LNCaP clone FGC (cell line): Measurements from ENCODE around the gene NKX1-1.

Experiments used
- DNase-seq: peaks from one replicate; pipeline ENCODE4 v3.0.0-alpha.2; 2011; ENCODE audit warnings: low read depth
- H3K4me3 ChIP-seq: 2 replicates; pipeline ENCODE4 v1.5.1; 2011; ENCODE audit warnings: mild to moderate bottlenecking, low read depth, low read length, control low read depth
- TF ChIP-seq, protein P1 (sequence below): IDR thresholded peaks from 2 replicates; pipeline ENCODE4 v1.5.1; 2012; ENCODE audit warnings: mild to moderate bottlenecking; ENCODE audit not compliant: control insufficient read depth, insufficient read depth; ENCODE audit errors: extremely low read depth

NKX1-1 gene

DNA sequence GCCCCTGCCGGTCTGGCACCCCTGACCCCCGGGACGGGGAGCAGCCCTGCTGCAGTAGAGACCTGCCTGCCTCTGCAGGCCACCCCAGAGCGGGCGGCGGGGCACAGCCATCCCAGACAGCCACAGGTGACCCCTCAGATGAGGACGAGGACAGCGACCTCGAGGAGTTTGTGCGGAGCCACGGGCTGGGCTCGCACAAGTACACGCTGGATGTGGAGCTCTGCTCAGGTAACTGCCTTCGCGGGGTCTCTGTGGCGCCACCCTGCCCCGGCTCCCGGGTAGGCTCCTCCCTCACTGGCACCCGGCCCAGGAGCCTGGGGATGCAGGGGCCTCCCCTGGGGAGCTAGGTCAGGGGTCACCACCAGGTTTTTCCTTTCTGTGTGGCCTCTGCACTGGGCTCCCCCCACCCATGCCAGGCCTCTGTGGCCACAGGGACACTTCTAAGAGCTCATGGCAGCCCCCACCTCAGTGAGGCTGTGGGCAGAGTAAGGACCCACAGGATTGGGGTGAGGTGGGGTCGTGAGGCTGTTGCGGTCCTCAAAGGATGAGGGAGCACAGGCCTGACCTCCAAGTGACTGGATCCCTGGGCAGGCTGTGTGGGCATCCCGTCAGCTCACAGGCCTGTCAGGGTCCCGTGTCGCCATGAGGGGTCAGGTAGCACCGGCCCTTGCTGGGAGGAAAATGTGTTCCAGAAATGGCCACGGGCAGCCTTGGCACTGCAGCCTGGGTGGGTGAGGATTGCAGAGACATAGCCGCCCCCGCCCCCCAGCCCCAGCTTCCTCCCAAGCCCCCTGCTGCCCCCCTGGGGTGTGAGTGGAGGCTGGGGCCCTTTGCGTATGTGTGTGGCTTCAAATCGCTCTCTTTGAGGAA is 52.8 kb downstream of the NKX1-1 start:
- DNase-seq, result no peak
- no peak overlapping the region for H3K4me3 ChIP-seq
- TF ChIP-seq, protein P1, sequence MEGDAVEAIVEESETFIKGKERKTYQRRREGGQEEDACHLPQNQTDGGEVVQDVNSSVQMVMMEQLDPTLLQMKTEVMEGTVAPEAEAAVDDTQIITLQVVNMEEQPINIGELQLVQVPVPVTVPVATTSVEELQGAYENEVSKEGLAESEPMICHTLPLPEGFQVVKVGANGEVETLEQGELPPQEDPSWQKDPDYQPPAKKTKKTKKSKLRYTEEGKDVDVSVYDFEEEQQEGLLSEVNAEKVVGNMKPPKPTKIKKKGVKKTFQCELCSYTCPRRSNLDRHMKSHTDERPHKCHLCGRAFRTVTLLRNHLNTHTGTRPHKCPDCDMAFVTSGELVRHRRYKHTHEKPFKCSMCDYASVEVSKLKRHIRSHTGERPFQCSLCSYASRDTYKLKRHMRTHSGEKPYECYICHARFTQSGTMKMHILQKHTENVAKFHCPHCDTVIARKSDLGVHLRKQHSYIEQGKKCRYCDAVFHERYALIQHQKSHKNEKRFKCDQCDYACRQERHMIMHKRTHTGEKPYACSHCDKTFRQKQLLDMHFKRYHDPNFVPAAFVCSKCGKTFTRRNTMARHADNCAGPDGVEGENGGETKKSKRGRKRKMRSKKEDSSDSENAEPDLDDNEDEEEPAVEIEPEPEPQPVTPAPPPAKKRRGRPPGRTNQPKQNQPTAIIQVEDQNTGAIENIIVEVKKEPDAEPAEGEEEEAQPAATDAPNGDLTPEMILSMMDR, result no peak
